HG03066 (cell line): Measurements from ENCODE around the gene ASTN2.
"Not testable (repeated sequence)": the region's sequence is repeated elsewhere in the genome, so short reads cannot be mapped to it uniquely, and the experiment has no call there.

Source experiments
- ATAC-seq: cut with Tn5 transposase; IDR thresholded peaks from one replicate; pipeline ENCODE4 v1.9.1; 2021; ENCODE audit warnings: low read depth; ENCODE audit not compliant: unreplicated experiment

Gene ASTN2

GRCh38 chr9:116898131-116898530, 516.7 kb downstream of the ASTN2 start:
- not testable (repeated sequence) for ATAC-seq

- no peak for ATAC-seq
These were observed 517.7 kb downstream of the ASTN2 start for GRCh38 chr9:116897201-116897600.

GRCh38 chr9:116895961-116896360, 518.9 kb downstream of the ASTN2 start:
- no peak for ATAC-seq

DNA sequence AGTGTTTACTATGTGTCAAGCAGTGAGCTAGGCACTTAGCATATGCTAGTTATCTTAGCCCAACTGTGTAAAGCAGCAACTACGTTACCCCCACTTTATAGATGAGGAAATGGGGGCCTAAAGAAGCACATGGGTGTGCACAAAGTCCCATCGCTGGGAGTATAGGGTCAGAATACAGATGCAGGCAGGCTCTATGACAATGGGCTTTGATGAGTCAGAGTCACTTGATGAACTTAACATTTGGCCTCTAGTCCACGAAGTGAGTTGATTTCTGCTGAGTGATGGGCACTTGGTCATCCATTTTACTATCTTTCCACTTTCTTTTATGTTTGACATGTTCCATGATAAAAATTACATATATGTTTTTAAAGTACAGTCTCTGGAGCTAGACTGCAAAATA, 523.4 kb downstream of the ASTN2 start:
- no peak for ATAC-seq

DNA sequence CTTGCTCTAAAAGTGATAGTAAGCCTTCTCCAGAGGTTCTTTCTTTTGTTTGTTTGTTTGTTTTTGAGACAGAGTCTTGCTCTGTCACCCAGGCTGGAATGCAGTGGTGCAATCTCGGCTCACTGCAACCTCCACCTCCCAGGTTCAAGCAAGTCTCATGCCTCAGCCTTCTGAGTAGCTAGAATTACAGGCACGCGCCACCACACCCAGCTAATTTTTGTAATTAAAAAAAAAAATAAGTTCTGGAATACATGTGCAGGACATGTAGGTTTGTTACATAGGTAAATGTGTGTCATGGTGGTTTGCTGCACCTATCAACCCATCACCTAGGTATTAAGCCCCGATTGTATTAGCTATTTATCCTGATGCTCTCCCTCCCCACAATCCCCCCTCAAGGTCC, 526.4 kb downstream of the ASTN2 start:
- ATAC-seq, result not testable (repeated sequence)

GRCh38 chr9:116888066-116888465, 526.8 kb downstream of the ASTN2 start:
- ATAC-seq, result no peak

GRCh38 chr9:116883676-116884075, 531.2 kb downstream of the ASTN2 start:
- ATAC-seq, result no peak

DNA sequence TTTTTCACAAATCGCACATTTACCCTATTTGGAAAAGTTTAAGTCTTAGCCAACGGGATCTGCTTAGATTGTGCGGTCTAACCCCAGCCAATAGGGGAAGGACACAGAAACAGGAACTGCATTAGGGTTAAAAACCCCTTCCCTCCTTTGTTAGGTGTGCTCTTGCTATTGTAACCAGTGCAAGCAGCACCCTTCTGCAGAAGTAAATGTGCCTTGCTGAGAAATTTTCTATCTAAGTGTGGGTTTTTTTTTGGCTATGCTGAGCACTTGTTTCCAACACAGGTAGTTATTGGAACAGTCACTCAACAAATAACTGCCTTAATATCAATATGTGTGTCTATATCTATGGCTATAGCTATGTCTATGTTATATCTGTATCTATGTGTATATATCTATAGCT, 537.8 kb downstream of the ASTN2 start:
- no peak for ATAC-seq

DNA sequence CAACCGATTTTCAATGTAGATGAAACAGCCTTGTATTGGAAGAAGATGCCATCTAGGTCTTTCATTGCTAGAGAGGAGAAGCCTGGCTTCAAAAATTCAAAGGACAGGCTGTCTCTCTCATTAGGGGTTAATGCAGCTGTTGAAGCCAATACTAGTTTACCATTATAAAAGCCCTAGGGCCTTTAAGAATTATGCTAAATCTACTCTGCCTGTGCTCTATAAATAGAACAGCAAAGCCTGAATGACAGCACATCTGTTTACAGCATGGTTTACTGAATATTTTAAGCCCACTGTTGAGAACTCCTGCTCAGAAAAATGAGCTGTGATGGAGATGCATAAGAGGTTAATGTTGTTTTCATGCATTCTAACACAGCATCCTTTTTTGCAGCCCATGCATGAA, 539.3 kb downstream of the ASTN2 start:
- ATAC-seq, result no peak

DNA sequence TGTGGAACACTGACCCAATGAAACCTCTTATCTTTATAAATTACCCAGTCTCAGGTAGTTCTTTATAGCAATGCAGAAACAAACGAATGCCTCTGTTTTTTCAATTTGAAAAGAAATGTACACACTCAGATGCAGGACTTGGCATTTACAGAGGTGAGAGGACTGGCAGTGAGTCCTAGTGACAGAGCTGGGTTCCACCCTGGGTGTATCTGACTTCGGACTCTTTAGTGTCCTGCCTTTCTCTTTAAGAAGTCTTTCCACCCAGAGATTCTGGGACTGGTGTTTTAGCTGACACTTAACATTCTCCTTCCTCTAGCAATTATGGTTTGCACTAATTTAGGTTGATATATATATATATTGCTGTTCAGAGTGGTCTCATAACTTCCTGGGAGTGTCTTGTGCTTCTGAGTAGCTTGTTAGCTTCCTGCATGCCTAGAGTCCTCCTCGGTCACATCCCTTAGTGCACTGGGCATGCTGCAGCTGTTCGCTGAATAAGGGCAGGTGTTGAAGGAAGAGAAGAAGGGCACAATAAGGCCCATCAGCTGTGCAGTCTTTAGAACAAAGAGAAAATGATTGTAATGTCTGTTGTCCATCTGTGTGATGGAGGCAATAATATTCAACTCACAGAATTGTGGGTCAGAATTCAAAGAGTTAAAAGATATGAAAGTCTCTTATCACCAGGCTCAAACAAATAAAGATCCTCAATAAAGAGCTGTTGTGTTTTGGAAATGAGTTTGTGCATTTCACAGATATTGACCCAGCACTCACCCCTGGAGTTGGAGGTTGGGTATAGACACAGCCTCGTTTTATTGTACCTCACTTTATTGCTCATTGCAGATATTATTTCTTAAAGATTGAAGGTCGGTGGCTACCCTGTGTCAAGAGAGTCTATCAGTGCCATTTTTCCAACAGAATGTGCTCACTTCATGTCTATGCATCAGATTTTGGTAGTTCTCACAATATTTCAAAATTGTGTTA, 540.6 kb downstream of the ASTN2 start:
- no peak for ATAC-seq

DNA sequence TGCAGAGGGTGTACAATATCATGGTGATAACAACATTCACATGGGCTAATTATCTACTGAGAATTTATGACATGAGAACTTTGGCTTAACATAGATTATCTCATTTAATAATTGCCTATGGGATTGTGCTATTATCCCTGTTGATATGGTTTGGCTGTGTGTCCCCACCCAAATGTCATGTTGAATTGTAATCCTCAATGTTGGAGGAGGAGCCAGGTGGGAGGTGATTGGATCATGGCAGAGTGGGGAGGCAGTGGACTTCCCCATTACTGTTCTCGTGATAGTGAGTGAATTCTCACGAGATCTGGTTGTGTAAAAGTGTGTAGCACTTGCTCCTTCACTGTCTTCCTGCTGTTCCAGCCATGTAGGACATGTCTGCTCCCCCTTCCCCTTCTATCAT, 541.4 kb downstream of the ASTN2 start:
- ATAC-seq, result no peak

DNA sequence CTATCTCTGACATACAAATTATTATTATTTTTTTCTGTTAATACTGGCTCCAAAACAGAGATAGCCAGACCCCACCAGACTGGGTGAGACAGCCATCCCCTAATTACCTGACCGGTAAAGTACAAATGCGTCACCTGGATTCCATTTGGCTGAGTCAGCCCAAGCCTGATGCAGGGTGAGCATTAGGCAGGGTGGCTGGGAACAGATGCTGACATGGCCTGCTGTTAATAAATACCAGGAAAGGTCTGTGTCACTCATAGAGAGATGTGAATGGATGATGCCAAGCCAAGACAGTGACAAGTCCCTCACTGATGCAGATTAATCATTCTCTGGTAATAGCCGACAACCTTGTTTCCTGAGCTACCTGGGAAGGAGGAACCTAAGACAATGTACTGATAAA, 544.3 kb downstream of the ASTN2 start:
- ATAC-seq, result no peak

DNA sequence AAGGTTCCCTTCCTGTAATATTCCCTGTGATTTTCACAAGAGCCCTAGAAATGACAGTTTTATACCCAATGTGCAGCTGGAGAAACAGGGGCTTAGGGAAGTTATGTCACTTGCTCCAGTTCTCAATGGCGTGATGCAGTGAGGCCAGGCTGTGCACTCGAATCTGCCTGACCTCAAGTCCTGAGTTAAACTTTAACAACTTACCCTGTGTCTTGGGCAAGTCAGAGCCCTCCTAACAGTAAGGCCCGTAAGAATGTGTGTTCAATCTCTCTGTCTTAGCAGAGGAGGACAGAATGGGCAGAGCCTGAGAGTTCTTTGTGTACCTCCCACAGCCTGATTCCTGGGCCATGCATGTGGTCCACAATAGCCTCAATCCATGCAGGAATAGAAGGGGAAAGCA, 546.7 kb downstream of the ASTN2 start:
- ATAC-seq, result no peak

GRCh38 chr9:116861321-116861720, 553.5 kb downstream of the ASTN2 start:
- ATAC-seq, result no peak

DNA sequence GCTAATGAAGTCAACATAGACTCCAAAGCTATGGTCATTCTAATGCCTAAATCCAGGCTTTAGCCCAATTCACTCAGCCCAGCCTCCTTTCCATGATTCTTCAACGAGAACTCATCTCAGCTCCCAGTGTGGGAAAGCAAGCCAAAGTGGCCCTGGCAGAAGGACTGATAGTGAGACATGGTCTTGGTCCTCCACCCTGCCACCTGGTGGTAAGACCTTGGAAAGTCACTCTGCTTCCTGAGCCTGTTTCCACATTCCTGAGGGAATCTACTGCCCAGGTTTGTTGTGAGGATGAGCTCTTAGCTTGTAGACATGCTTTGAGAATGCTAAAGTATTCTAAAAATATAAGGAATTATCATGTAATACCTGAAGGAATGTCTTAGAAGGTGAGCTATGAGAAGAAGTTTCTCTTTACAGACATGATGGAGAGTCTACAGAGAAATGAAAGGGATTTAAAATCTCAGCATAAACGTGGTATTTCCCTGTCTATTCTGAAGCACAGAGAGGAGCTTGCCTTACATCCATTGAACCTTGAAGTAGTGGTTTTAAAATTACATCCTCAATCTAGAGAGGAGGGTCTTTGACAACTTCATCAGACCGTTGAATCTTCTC, 554.2 kb downstream of the ASTN2 start:
- ATAC-seq, result no peak

- no peak for ATAC-seq
These were observed 555.1 kb downstream of the ASTN2 start for GRCh38 chr9:116859763-116860162.

GRCh38 chr9:116857321-116857720, 557.5 kb downstream of the ASTN2 start:
- no peak for ATAC-seq

- ATAC-seq, result no peak
These were observed 558.8 kb downstream of the ASTN2 start for GRCh38 chr9:116855881-116856662.

GRCh38 chr9:116849721-116850120, 565.1 kb downstream of the ASTN2 start:
- ATAC-seq, result no peak

DNA sequence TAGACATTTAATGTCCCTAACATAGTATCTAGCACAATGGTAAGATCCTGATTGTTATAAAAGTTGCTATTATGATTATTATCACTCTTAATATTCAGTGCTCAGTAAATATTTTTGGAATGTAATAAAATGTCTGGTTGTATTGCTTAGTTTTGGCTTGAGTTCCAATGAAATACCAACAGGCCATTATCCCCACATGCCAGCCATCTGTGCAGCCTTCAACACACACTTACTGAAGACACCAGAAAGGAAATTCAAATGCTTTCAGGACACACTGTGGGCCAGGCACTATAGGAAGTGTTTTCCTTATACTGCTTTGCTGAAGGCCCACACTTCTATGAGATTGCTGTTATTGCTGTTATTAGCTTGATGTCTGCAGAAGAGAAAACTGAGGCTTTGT, 570.2 kb downstream of the ASTN2 start:
- no peak for ATAC-seq
